ENCODE data around the gene ATAD1. TPM values are rescaled to one million over a fixed set of nuclear protein-coding genes. Genes with fewer than 3 reads are reported as not detected.

The ATAD1 gene
- total and polyA plus RNA-seq, 10 of the 15 experiments (the other 5 are each of a cell fraction or from before 2014, with no cell fraction given), result 24.7 to 59.3 (median 41.1) TPM

DNA sequence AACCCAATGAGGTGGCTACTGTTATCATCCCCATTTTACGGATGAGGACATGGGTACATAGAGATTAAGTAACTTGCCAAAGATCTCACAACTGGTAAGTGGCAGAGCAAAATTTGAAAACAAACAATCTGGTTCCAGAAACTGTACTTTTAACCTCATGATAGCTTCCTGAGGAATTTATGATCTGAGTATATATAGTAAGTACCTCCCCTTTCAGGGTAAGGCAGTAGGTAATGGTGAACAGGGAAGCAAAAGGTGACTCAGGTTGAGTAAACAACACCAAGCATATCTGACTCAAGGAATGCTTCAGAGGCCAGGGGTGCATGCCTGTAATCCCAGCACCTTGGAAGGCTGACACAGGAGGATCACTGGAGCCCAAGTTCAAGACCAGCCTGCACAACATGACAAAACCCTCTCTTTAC lies 24.2 kb upstream of the ATAD1 start:
- ChIA-PET SMC1A (ENCODE audit: uncharacterized antibody, unreplicated experiment) (interaction anchor here (1.5 to 1.7 kb wide), 2 partner anchors 13 to 23 kb away, joined by 6 read pairs; no protein-coding TSS in a partner anchor), RAD21 (ENCODE audit: unreplicated experiment) (interaction anchor here (1.1 kb wide), 1 partner anchor 545 kb away, joined by 3 read pairs; no protein-coding TSS in a partner anchor), CTCF (interaction anchor here (0.9 to 1.6 kb wide), 3 partner anchors 10 to 17 kb away, joined by 3 to 5 read pairs (median 4); no protein-coding TSS in a partner anchor), POLR2A (interaction anchor here (0.7 kb wide), 1 partner anchor 213 kb away, joined by 4 read pairs; no protein-coding TSS in a partner anchor)
- 92% methylated on average over 1 of the region's 1 CpG for WGBS (ENCODE audit: insufficient coverage, insufficient replicate concordance, low lambda C conversion rate, missing lambda C conversion rate)
- intact Hi-C loops (cut with micrococcal nuclease; ENCODE audit: unreplicated experiment), result no loop called here
- Histone ChIP-seq H3K4me1 (ENCODE audit: control insufficient read depth, insufficient read depth, low read length) (peaks cover 7% of the 10 kb centered on the region), H3K36me3 (ENCODE audit: control insufficient read depth in 2 of 2, insufficient read depth in 2 of 2, low read length in 1 of 2) (no peaks in the 10 kb centered on the region), H3K27ac (ENCODE audit: control insufficient read depth, insufficient read depth) (peak overlapping the region; percentile 14), H2AFZ (ENCODE audit: control insufficient read depth, low read depth, low read length) (no peak overlapping the region; the same call in 1 of the 2 replicates), H3K9ac (ENCODE audit: control insufficient read depth, insufficient read depth, low read length) (no peak overlapping the region), H4K20me1 (ENCODE audit: control insufficient read depth, insufficient read depth) (no peaks in the 10 kb centered on the region), H3K4me3 (no peak overlapping the region), H3K27me3 (replicated peaks in 1 of 2; ENCODE audit: control insufficient read depth in 2 of 2, insufficient read depth in 2 of 2, low read length in 1 of 2) (no peaks in the 10 kb centered on the region), H3K9me3 (replicated peaks; ENCODE audit: control insufficient read depth, insufficient read depth, low read length) (no peaks in the 10 kb centered on the region; the same call in 2 of the 3 replicates), H3K79me2 (ENCODE audit: control insufficient read depth, insufficient read depth, low read length) (no peaks in the 10 kb centered on the region), H3K4me2 (ENCODE audit: control insufficient read depth, insufficient read depth) (no peak overlapping the region)
- TF ChIP-seq TBL1XR1 (IDR thresholded peaks at IDR 0.05; ENCODE audit: low read depth, low read length) (no peak), RBBP5 (conservative IDR thresholded peaks at IDR 0.05) (no peak), MTA3 (IDR thresholded peaks at IDR 0.05; ENCODE audit: borderline replicate concordance, low read length) (no peak), NFYB (IDR thresholded peaks at IDR 0.05; ENCODE audit: insufficient read depth, low read depth, low read length) (no peak), SP1 (IDR thresholded peaks at IDR 0.05; ENCODE audit: low read depth, low read length) (no peak), STAT3 (IDR thresholded peaks at IDR 0.05; ENCODE audit: low read depth, low read length) (no peak), BMI1 (IDR thresholded peaks at IDR 0.05; ENCODE audit: borderline replicate concordance) (no peak), SUPT20H (IDR thresholded peaks at IDR 0.05; ENCODE audit: borderline replicate concordance, control insufficient read depth, low read depth, low read length) (no peak), EP300 (IDR thresholded peaks at IDR 0.05; ENCODE audit: borderline replicate concordance in 1 of 2, control insufficient read depth in 1 of 2, low read depth in 2 of 2, low read length in 2 of 2) (no peak)
- TF ChIP-seq, protein P1, sequence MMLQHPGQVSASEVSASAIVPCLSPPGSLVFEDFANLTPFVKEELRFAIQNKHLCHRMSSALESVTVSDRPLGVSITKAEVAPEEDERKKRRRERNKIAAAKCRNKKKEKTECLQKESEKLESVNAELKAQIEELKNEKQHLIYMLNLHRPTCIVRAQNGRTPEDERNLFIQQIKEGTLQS (IDR thresholded peaks at IDR 0.05; ENCODE audit: borderline replicate concordance, extremely low read depth, low read depth, low read length), result no peak
- TF ChIP-seq, protein P2, sequence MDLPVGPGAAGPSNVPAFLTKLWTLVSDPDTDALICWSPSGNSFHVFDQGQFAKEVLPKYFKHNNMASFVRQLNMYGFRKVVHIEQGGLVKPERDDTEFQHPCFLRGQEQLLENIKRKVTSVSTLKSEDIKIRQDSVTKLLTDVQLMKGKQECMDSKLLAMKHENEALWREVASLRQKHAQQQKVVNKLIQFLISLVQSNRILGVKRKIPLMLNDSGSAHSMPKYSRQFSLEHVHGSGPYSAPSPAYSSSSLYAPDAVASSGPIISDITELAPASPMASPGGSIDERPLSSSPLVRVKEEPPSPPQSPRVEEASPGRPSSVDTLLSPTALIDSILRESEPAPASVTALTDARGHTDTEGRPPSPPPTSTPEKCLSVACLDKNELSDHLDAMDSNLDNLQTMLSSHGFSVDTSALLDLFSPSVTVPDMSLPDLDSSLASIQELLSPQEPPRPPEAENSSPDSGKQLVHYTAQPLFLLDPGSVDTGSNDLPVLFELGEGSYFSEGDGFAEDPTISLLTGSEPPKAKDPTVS (IDR thresholded peaks at IDR 0.05; ENCODE audit: low read depth, low read length), result no peak
- DNase-seq (ENCODE audit: low read depth, low spot score) (no peak), ATAC-seq (no peak), FAIRE-seq (no peak)
- in situ Hi-C loops (cut with MboI), result no loop called here
- no TSS peak for BruUV-seq (replicated peaks)

Data from GM12878 (cell line).